Endothelial cell (in vitro differentiated cells): ENCODE results near the gene THSD7A. TPM values are rescaled to one million over a fixed set of nuclear protein-coding genes. Genes with fewer than 3 reads are reported as not detected.
A peak's percentile ranks its signal among the peaks of the same experiment; 100 is the strongest.

ENCODE experiments used
- DNase-seq: peaks from one replicate; pipeline ENCODE4 v3.0.0; 2021; ENCODE audit warnings: low spot score
- H3K27ac Mint-ChIP-seq: one replicate; pipeline ENCODE4 v1.8.0; 2021; ENCODE audit warnings: mixed read lengths, inconsistent platforms; ENCODE audit not compliant: unreplicated experiment
- H3K27me3 Mint-ChIP-seq: one replicate; pipeline ENCODE4 v1.8.0; 2021; ENCODE audit warnings: mild to moderate bottlenecking, moderate library complexity, mixed read lengths, inconsistent platforms; ENCODE audit not compliant: unreplicated experiment
- H3K36me3 Mint-ChIP-seq: one replicate; pipeline ENCODE4 v1.8.0; 2021; ENCODE audit warnings: mild to moderate bottlenecking, low read depth, mixed read lengths, inconsistent platforms; ENCODE audit not compliant: unreplicated experiment
- H3K4me1 Mint-ChIP-seq: one replicate; pipeline ENCODE4 v1.8.0; 2021; ENCODE audit warnings: mild to moderate bottlenecking, mixed read lengths, inconsistent platforms; ENCODE audit not compliant: unreplicated experiment
- H3K4me3 Mint-ChIP-seq: one replicate; pipeline ENCODE4 v1.8.0; 2021; ENCODE audit warnings: mild to moderate bottlenecking, mixed read lengths, inconsistent platforms; ENCODE audit not compliant: unreplicated experiment
- H3K9me3 Mint-ChIP-seq: one replicate; pipeline ENCODE4 v1.8.0; 2021; ENCODE audit warnings: mixed read lengths, inconsistent platforms; ENCODE audit not compliant: unreplicated experiment
- total RNA-seq: library from RNA; stranded (reverse); fragmentation: NEBNext Ultra II Directional; extraction: Animal tissue kit (Norgen Biotek cat#: 25700); gene quantifications from one replicate; pipeline ENCODE4 v1.2.1, GENCODE V29; 2021; ENCODE audit not compliant: unreplicated experiment
- TF ChIP-seq, protein P1 (sequence below): fragments of 200-600 bp; sonication (generic); IDR thresholded peaks from one replicate; pipeline ENCODE4 v1.5.0; 2021; ENCODE audit warnings: antibody characterized with exemption; ENCODE audit not compliant: unreplicated experiment

The THSD7A gene
- total RNA-seq, 1 donor from 2014 or later: 28.7 TPM

DNA sequence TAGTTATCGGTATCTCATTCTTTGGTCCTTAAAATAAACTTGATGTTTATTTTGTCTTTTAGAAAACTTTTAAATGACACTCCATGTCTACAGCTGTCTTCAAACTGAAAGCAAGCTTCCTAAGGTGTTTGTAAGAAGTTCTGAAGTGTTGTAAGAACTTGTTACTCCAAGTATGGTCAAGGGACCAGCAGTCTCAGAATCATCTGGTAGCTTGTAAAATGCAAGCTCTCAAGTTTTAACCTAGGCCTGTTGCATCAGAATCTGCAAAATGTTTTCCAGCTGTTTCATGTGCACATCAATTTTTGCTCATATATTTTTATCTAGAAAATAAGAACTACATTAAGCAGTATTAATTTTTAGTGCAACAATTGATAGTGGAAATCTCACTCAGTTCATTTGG, 104.1 kb downstream of the THSD7A start:
- Mint-ChIP-seq H3K9me3 (no peaks in the 10 kb centered on the region), H3K4me3 (no peak overlapping the region), H3K36me3 (peaks cover 5% of the 10 kb centered on the region), H3K27me3 (no peaks in the 10 kb centered on the region), H3K4me1 (no peaks in the 10 kb centered on the region), H3K27ac (no peak overlapping the region)
- DNase-seq: no peak
- TF ChIP-seq, protein P1, sequence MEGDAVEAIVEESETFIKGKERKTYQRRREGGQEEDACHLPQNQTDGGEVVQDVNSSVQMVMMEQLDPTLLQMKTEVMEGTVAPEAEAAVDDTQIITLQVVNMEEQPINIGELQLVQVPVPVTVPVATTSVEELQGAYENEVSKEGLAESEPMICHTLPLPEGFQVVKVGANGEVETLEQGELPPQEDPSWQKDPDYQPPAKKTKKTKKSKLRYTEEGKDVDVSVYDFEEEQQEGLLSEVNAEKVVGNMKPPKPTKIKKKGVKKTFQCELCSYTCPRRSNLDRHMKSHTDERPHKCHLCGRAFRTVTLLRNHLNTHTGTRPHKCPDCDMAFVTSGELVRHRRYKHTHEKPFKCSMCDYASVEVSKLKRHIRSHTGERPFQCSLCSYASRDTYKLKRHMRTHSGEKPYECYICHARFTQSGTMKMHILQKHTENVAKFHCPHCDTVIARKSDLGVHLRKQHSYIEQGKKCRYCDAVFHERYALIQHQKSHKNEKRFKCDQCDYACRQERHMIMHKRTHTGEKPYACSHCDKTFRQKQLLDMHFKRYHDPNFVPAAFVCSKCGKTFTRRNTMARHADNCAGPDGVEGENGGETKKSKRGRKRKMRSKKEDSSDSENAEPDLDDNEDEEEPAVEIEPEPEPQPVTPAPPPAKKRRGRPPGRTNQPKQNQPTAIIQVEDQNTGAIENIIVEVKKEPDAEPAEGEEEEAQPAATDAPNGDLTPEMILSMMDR: no peak

DNA sequence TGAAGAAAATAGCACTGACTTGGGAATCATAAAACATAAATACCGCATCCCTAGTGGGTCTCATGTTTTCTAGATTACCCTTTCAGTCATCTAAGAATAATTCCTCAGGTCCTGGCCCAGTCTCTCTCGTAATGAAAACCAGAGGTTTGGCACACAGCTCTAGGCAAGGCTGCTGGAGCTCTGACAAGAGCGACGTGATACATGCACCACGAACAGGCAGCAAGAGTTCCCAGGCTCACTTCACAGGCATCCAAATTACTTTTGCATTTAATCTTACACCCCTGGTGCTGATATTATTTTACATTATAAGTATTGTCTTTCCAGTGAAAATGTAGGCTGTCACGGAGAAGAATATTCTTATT, 105.2 kb downstream of the THSD7A start:
- DNase-seq: no peak
- no peaks in the 10 kb centered on the region for H3K4me1 Mint-ChIP-seq
- no peaks in the 10 kb centered on the region for H3K27me3 Mint-ChIP-seq
- TF ChIP-seq, protein P1: no peak
- H3K9me3 Mint-ChIP-seq: no peaks in the 10 kb centered on the region
- no peak overlapping the region for H3K27ac Mint-ChIP-seq
- H3K36me3 Mint-ChIP-seq: peaks cover 5% of the 10 kb centered on the region
- no peak overlapping the region for H3K4me3 Mint-ChIP-seq

DNA sequence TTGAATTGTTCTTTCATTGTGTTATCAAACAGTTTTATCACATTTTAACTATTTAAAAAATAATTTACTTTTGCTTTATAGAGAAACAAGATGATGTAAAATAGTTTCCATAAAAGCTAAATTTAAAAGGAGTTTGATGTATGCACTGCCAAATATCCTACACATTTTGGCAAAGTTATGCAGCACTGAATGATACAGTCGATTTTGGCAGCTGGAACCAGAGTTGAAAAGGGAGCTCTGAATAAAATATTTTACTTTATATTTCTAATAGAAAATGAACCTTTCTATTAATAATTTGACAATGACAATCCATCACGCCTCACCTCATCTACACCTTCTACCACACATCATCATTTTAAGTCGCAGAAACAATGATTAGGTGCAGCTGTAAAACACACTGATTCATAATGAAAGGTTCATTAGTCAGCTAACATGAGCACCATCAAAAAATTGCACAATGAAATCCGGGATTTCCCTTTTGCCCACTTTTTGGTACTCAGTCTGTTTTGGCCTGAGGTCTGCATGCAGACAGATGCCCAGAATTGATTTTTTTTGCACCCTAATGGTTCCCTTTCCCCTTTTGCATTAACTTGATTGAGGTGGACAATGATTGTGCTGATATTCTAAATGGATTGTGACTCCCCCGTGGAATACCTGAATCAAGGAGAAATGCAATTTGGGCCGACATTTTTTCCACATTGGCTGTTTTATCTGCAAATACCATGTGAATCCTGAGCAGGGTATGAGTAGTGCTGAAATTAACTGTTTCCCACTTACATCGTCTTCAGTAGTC, 105.8 kb downstream of the THSD7A start:
- Mint-ChIP-seq H3K9me3 (no peaks in the 10 kb centered on the region), H3K4me3 (no peak overlapping the region), H3K27me3 (no peaks in the 10 kb centered on the region), H3K36me3 (peaks cover 5% of the 10 kb centered on the region), H3K4me1 (no peaks in the 10 kb centered on the region), H3K27ac (no peak overlapping the region)
- no peak for DNase-seq
- TF ChIP-seq, protein P1: no peak

DNA sequence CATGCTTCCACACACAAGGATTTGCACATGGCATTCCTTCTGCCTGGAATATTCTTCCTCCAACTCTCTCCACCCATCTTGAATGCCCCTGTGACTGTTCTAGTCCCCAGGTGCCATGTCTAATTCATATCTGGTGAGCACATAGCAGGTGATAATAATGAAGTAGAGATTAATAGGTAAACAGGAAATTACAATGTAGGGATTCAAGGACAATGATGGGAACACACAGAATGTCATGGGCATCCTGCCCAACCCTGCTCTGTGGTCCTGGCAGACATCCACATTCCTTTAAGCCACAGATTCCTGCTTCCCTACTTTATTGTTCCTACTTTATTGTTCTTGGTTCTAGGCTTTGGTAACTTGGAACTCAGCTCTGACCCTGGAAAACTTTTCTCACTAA, 115.8 kb downstream of the THSD7A start:
- TF ChIP-seq, protein P1: no peak
- Mint-ChIP-seq H3K27me3 (no peaks in the 10 kb centered on the region), H3K27ac (peak overlapping the region; percentile 68)

DNA sequence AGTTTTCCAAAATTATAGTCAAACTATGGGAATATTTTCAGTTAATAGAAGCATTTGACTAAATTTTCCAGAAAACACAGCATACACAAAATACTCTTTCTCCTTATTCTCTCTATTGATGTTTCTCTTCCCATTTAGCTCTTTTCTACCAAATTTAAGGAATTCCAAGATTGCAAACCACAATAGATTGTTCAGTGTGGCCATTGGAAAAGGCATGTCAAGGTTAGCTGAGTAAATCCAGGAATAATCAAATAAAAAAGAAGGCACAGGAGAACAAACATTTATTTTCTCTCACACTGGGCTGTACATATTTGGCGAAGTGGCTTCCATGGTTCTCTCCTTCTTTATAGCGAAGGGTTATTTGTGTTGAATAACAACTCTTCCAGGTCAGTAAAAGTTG, 117.3 kb downstream of the THSD7A start:
- DNase-seq: no peak

More for the DNA sequence above, 115.8 kb downstream of the THSD7A start:
- Mint-ChIP-seq H3K4me1 (peaks cover 22% of the 10 kb centered on the region), H3K36me3 (no peaks in the 10 kb centered on the region), H3K9me3 (no peaks in the 10 kb centered on the region), H3K4me3 (no peak overlapping the region)
- DNase-seq: no peak

More for the DNA sequence above, 117.3 kb downstream of the THSD7A start:
- H3K27ac Mint-ChIP-seq: no peak overlapping the region
- TF ChIP-seq, protein P1: no peak
- no peaks in the 10 kb centered on the region for H3K36me3 Mint-ChIP-seq
- peaks cover 22% of the 10 kb centered on the region for H3K4me1 Mint-ChIP-seq
- no peak overlapping the region for H3K4me3 Mint-ChIP-seq
- H3K9me3 Mint-ChIP-seq: no peaks in the 10 kb centered on the region
- H3K27me3 Mint-ChIP-seq: no peaks in the 10 kb centered on the region
